ENCODE results near the gene REPS1. TPM values are rescaled to one million over a fixed set of nuclear protein-coding genes. Genes with fewer than 3 reads are reported as not detected.

Gene REPS1
- total RNA-seq, 1 experiment from 2014 or later, result 55.1 TPM

GRCh38 chr6:139011980-139012379, 23.9 kb upstream of the REPS1 start:
- DNase-seq (ENCODE audit: low spot score) (no peak), ATAC-seq (no peak)
- Mint-ChIP-seq H3K27ac (no peak overlapping the region), H3K4me1 (peaks cover 36% of the 10 kb centered on the region), H3K36me3 (no peaks in the 10 kb centered on the region), H3K4me3 (no peak overlapping the region), H3K9me3 (no peaks in the 10 kb centered on the region), H3K27me3 (ENCODE audit: low read depth) (peaks cover 6% of the 10 kb centered on the region; the same call in 1 of the 2 replicates)
- ChIA-PET POLR2A (no interaction called here), CTCF (no interaction called here)
- no peak for TF ChIP-seq SOX15 (CRISPR knock-in tag; IDR thresholded peaks at IDR 0.05)
- no peak for TF ChIP-seq ZNF219 (CRISPR knock-in tag; IDR thresholded peaks at IDR 0.05; ENCODE audit: borderline replicate concordance)
- TF ChIP-seq ZNF232 (CRISPR knock-in tag; IDR thresholded peaks at IDR 0.05), result no peak
- no peak for TF ChIP-seq ZNF423 (CRISPR knock-in tag; IDR thresholded peaks at IDR 0.05)
- no peak for TF ChIP-seq FOXJ3 (CRISPR knock-in tag; IDR thresholded peaks at IDR 0.05; ENCODE audit: borderline replicate concordance)
- TF ChIP-seq GRHL2 (CRISPR knock-in tag; IDR thresholded peaks at IDR 0.05; ENCODE audit: insufficient replicate concordance, severe bottlenecking), result no peak
- TF ChIP-seq, protein P1, sequence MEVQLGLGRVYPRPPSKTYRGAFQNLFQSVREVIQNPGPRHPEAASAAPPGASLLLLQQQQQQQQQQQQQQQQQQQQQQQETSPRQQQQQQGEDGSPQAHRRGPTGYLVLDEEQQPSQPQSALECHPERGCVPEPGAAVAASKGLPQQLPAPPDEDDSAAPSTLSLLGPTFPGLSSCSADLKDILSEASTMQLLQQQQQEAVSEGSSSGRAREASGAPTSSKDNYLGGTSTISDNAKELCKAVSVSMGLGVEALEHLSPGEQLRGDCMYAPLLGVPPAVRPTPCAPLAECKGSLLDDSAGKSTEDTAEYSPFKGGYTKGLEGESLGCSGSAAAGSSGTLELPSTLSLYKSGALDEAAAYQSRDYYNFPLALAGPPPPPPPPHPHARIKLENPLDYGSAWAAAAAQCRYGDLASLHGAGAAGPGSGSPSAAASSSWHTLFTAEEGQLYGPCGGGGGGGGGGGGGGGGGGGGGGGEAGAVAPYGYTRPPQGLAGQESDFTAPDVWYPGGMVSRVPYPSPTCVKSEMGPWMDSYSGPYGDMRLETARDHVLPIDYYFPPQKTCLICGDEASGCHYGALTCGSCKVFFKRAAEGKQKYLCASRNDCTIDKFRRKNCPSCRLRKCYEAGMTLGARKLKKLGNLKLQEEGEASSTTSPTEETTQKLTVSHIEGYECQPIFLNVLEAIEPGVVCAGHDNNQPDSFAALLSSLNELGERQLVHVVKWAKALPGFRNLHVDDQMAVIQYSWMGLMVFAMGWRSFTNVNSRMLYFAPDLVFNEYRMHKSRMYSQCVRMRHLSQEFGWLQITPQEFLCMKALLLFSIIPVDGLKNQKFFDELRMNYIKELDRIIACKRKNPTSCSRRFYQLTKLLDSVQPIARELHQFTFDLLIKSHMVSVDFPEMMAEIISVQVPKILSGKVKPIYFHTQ (CRISPR knock-in tag; IDR thresholded peaks at IDR 0.05), result no peak
- no peak for TF ChIP-seq ZNF317 (CRISPR knock-in tag; IDR thresholded peaks at IDR 0.05; ENCODE audit: borderline replicate concordance, low read depth)
- no peak for TF ChIP-seq TEAD1 (CRISPR knock-in tag; IDR thresholded peaks at IDR 0.05)
- no peak for TF ChIP-seq PREB (CRISPR knock-in tag; IDR thresholded peaks at IDR 0.05; ENCODE audit: borderline replicate concordance)
- TF ChIP-seq, protein P2, sequence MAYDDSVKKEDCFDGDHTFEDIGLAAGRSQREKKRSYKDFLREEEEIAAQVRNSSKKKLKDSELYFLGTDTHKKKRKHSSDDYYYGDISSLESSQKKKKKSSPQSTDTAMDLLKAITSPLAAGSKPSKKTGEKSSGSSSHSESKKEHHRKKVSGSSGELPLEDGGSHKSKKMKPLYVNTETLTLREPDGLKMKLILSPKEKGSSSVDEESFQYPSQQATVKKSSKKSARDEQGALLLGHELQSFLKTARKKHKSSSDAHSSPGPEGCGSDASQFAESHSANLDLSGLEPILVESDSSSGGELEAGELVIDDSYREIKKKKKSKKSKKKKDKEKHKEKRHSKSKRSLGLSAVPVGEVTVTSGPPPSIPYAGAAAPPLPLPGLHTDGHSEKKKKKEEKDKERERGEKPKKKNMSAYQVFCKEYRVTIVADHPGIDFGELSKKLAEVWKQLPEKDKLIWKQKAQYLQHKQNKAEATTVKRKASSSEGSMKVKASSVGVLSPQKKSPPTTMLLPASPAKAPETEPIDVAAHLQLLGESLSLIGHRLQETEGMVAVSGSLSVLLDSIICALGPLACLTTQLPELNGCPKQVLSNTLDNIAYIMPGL (CRISPR knock-in tag; IDR thresholded peaks at IDR 0.05), result no peak
- no peak for TF ChIP-seq RELA (CRISPR knock-in tag; IDR thresholded peaks at IDR 0.05; ENCODE audit: borderline replicate concordance)
- TF ChIP-seq CREB1 (CRISPR knock-in tag; IDR thresholded peaks at IDR 0.05), result no peak
- TF ChIP-seq ESRRA (CRISPR knock-in tag; IDR thresholded peaks at IDR 0.05; ENCODE audit: borderline replicate concordance), result no peak
- no peak for TF ChIP-seq ZNF671 (CRISPR knock-in tag; IDR thresholded peaks at IDR 0.05)
- TF ChIP-seq NR1H2 (CRISPR knock-in tag; IDR thresholded peaks at IDR 0.05), result no peak
- no peak for TF ChIP-seq FOXP1 (CRISPR knock-in tag; IDR thresholded peaks at IDR 0.05; ENCODE audit: borderline replicate concordance)
- no peak for TF ChIP-seq NFYB (CRISPR knock-in tag; conservative IDR thresholded peaks at IDR 0.05; ENCODE audit: low read depth)
- TF ChIP-seq, protein P3, sequence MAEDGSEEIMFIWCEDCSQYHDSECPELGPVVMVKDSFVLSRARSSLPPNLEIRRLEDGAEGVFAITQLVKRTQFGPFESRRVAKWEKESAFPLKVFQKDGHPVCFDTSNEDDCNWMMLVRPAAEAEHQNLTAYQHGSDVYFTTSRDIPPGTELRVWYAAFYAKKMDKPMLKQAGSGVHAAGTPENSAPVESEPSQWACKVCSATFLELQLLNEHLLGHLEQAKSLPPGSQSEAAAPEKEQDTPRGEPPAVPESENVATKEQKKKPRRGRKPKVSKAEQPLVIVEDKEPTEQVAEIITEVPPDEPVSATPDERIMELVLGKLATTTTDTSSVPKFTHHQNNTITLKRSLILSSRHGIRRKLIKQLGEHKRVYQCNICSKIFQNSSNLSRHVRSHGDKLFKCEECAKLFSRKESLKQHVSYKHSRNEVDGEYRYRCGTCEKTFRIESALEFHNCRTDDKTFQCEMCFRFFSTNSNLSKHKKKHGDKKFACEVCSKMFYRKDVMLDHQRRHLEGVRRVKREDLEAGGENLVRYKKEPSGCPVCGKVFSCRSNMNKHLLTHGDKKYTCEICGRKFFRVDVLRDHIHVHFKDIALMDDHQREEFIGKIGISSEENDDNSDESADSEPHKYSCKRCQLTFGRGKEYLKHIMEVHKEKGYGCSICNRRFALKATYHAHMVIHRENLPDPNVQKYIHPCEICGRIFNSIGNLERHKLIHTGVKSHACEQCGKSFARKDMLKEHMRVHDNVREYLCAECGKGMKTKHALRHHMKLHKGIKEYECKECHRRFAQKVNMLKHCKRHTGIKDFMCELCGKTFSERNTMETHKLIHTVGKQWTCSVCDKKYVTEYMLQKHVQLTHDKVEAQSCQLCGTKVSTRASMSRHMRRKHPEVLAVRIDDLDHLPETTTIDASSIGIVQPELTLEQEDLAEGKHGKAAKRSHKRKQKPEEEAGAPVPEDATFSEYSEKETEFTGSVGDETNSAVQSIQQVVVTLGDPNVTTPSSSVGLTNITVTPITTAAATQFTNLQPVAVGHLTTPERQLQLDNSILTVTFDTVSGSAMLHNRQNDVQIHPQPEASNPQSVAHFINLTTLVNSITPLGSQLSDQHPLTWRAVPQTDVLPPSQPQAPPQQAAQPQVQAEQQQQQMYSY (CRISPR knock-in tag; IDR thresholded peaks at IDR 0.05), result no peak
